Left cardiac atrium (tissue), 4 donors: ENCODE data around the gene DIPK2B. TPM values are rescaled to one million over a fixed set of nuclear protein-coding genes. Genes with fewer than 3 reads are reported as not detected.
A peak's percentile ranks its signal among the peaks of the same experiment; 100 is the strongest.

Experiments used
- ATAC-seq, 2 donors: fragments of 200-7000 bp; cut with Tn5 transposase; one replicate each; pipeline ENCODE4 v1.9.1; 2020; ENCODE audit warnings: mild to moderate bottlenecking in 2 of 2, moderate library complexity in 2 of 2
- DNase-seq: peaks from one replicate; pipeline ENCODE4 v3.0.0-alpha.2; 2020
- intact Hi-C, 2 donors: fragments of 100-400 bp; cut with DNase I; formaldehyde crosslinking; loops; one replicate each; pipeline versions ENCODE4 v1.14.1 to v1.15.1; 2022 to 2023
- total RNA-seq, 2 donors: library from RNA; stranded (reverse); fragmentation: NEBNext Ultra II Directional; extraction: Animal tissue kit (Norgen Biotek cat#: 25700); gene quantifications; one replicate each; pipeline ENCODE4 v1.2.1, GENCODE V29; 2021
- donor health status: DM: no; HTN: yes; CAD: no.
- donor health status: DM: no; HTN: yes; CAD: no; lungs with severe emphysema.
- donor health status: DM: yes; HTN: yes; CAD: no.
- donor health status: Dilated cardiomyopathy.

Gene DIPK2B
- total RNA-seq, 2 donors from 2014 or later: 20.8 to 26.0 TPM

DNA sequence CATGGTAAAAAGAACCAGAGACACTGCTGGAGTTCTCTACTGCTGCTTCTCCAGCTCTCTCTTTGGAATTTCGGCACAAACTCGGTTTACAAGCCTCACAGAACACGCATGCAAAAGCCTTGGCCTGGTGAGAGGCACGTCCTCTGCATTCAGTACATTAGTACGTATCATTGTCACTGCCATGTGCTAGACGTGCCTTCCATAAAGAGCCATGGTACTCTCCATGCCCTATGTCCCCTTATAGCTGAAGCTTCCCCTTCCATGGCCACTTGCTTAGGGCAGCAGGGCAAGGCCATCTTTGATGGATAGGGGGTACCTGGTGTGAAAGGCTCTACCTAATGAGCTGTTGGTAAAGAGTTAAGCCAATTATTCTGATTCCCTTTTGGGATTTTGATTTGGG lies 35.0 kb downstream of the DIPK2B start:
- ATAC-seq: no peak
- intact Hi-C loops: no loop called here
- DNase-seq: no peak

DNA sequence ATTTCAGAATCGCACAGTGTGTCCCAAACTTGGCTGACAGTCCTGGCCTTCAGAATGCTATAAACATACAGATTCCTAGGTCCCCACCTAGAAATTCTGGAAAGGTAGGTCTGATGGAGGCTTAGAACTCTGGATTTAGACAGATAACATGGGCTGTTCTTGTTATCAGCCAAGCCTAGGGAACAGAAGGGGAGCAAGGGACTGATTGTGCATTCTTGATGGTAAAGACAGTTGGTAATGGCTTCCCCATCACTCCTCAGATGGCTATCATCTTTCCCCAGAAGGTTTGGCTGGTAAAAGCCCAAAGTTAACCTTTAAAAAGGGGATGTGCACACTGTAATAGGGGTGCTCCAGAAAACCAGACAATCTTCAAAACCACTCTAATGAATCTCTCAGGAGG lies 35.7 kb downstream of the DIPK2B start:
- ATAC-seq (no peak), DNase-seq (no peak)
- intact Hi-C loops: no loop called here

DNA sequence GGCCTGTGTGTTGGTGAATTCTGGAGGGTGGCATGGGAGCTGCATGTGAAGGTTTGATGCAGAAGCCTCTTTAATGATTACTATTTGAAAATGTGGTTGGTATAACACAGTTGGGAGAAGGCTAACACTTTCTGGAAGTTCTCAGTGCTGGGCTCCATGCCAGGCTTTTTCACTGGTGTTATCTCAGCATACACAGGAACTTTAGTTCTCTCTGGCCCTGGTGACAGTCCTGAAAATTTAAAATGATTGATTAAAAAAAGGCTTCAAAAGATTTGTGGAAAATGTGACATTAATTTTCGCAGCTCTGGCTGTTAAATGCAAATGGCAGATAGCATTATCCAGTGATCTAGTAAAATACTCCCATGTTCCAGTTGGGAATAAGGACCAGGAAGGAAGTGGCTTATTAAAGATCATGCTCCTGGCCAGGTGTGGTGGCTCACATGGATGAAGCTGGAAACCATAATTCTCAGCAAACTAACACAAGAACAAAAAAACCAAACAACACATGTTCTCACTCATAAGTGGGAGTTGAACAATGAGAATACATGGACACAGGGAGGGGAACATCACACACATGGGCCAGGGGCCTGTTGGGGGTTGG lies 36.6 kb downstream of the DIPK2B start:
- ATAC-seq: peak in 1 of 2 donors; percentile 65
- intact Hi-C loops: no loop called here
- peak; percentile 61 for DNase-seq

DNA sequence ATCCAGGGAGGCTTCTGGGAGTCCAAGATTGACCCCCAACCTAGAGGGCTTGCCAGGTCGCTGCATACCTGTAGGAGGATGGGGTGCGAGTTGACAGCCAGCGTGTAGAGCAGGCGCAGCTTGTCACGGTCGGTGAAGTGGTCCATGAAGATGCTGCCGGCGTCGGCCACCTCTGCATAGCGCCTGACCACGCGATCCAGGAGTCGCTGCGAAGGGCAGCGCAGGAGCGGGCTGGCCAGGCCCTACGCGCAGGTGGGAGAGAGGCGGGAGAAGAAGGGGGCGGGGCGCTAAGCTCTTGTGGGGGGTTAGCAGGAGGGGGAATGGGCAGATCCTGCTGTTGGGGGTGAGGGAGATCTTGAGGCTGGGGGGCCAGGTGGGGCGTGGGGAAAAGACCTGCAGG lies 43.0 kb downstream of the DIPK2B start:
- DNase-seq: no peak
- ATAC-seq: no peak
- intact Hi-C loops: no loop called here

GRCh38 chrX:45154462-45154861 lies 46.2 kb downstream of the DIPK2B start:
- no peak for ATAC-seq
- no peak for DNase-seq
- intact Hi-C loops: no loop called here

- intact Hi-C loops: no loop called here
- no peak for DNase-seq
- no peak for ATAC-seq
Measured at GRCh38 chrX:45154033-45154360, 46.7 kb downstream of the DIPK2B start.
